ENCODE measurements around the gene RPL41.
A peak's percentile ranks its signal among the peaks of the same experiment; 100 is the strongest.

RPL41 gene

DNA sequence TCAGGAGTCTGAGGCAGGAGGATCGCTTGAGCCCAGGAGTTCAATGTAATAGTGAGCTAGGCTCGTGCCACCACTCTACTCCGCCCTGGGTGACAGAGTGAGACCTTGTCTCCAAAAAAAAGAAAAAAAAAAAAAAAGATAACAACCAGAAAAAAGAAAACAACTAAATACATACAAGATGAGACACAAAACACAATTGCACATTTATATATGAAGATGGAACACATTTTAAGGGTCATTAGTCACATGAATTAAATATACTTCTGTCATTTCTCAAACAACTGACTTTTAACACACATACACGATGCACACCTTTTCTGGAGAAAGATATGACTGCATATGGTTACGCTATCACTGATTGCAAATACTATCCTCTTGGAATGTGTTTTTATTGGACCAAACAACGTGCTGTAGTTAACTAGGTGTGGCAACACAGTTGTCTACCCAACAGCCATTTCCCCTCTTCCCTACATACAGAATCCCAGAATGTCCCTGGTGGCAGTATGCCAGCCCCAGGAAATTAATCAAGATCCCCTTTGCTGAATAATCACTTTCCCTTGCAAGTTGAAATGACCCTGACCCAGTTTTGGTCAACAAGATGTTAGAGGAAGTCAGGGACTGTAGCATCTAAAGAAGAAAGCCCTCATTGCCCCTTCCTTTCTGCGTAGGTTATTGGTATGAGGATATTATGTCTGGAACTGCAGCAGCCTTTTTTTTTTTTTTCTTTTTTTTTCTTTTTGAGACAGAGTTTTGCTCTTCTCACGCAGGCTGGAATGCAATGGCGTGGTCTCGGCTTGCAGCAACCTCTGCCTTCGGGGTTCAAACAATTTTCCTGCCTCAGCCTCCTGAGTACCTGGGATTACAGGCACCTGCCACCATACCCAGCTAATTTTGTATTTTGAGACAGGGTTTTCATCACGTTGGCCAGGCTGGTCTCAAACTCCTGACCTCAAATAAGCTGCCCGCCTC lies 30.3 kb downstream of the RPL41 start:
- Histone ChIP-seq H3K27me3 (ENCODE audit: insufficient read depth, poor library complexity, severe bottlenecking) (no peaks in the 10 kb centered on the region), H3K4me3 (replicated peaks; ENCODE audit: insufficient read depth, low read length) (no peak overlapping the region), H3K27ac (replicated peaks) (no peak overlapping the region)
- TF ChIP-seq, protein P1, sequence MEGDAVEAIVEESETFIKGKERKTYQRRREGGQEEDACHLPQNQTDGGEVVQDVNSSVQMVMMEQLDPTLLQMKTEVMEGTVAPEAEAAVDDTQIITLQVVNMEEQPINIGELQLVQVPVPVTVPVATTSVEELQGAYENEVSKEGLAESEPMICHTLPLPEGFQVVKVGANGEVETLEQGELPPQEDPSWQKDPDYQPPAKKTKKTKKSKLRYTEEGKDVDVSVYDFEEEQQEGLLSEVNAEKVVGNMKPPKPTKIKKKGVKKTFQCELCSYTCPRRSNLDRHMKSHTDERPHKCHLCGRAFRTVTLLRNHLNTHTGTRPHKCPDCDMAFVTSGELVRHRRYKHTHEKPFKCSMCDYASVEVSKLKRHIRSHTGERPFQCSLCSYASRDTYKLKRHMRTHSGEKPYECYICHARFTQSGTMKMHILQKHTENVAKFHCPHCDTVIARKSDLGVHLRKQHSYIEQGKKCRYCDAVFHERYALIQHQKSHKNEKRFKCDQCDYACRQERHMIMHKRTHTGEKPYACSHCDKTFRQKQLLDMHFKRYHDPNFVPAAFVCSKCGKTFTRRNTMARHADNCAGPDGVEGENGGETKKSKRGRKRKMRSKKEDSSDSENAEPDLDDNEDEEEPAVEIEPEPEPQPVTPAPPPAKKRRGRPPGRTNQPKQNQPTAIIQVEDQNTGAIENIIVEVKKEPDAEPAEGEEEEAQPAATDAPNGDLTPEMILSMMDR (IDR thresholded peaks at IDR 0.05; ENCODE audit: insufficient read depth, low read length), result no peak
- 0 out of 2 replicates have a peak, but pooled peaks have one; percentile 20 for TF ChIP-seq POLR2AphosphoS5 (IDR thresholded peaks at IDR 0.05; ENCODE audit: low read depth)
- no peak for TF ChIP-seq GABPA (IDR thresholded peaks at IDR 0.05; ENCODE audit: low read depth)
- no peak for DNase-seq (ENCODE audit: low read depth in 1 of 2, low spot score in 1 of 2)

DNA sequence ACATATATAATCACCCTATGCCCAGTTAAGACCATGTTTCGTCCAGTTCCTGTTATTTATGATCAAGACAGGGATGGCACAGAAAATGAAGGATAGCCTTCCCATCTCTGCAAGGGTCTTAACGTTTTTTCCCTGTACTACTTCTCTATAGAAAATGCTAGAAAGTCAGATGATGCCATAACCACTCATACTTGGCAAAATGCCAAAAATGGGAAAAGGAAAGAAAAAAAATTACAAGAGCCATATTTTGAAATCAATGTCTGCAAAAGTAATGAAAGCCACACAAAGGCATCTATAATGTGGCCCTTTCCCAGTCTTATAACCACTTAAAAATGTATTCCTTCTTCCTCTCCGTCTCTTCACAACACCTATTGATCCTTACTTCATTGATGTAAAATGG lies 34.1 kb downstream of the RPL41 start:
- TF ChIP-seq POLR2AphosphoS5 (IDR thresholded peaks at IDR 0.05; ENCODE audit: low read depth), result no peak; the same call in 1 of the 2 replicates
- peak; percentile 28; the same call in 1 of the 2 replicates for TF ChIP-seq SPI1 (IDR thresholded peaks at IDR 0.05; ENCODE audit: borderline replicate concordance, low read depth)
- DNase-seq (ENCODE audit: low read depth in 1 of 2, low spot score in 1 of 2), result no peak
- H3K27ac ChIP-seq (replicated peaks), result peak overlapping the region; percentile 6; the same call in 1 of the 2 replicates
- no peak overlapping the region for H3K4me3 ChIP-seq (replicated peaks; ENCODE audit: insufficient read depth, low read length)
- H3K27me3 ChIP-seq (ENCODE audit: insufficient read depth, poor library complexity, severe bottlenecking), result no peaks in the 10 kb centered on the region

DNA sequence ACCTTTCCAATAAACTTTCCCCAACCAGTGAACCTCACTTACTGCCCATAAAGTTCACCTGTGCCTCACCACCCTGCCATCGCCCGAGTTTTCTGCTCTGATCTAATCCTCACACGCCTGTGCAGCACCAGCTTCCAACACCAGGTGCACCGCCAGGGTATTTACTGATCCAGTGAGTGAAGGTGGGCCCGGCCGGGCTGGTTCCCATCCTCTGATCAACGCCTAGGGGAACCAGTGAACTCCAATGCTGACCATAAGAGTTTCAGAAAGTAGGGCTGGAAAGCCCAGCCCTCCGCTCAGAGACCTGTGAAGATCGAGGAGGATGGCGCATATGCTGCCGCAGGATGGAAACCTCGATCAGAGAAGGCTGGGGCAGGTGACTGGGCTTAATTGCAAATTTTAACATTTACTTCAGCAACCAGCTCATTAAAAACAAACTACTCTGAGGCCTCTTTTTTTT lies 35.3 kb downstream of the RPL41 start:
- H3K27ac ChIP-seq (replicated peaks), result peak overlapping the region; percentile 95
- TF ChIP-seq, protein P2, sequence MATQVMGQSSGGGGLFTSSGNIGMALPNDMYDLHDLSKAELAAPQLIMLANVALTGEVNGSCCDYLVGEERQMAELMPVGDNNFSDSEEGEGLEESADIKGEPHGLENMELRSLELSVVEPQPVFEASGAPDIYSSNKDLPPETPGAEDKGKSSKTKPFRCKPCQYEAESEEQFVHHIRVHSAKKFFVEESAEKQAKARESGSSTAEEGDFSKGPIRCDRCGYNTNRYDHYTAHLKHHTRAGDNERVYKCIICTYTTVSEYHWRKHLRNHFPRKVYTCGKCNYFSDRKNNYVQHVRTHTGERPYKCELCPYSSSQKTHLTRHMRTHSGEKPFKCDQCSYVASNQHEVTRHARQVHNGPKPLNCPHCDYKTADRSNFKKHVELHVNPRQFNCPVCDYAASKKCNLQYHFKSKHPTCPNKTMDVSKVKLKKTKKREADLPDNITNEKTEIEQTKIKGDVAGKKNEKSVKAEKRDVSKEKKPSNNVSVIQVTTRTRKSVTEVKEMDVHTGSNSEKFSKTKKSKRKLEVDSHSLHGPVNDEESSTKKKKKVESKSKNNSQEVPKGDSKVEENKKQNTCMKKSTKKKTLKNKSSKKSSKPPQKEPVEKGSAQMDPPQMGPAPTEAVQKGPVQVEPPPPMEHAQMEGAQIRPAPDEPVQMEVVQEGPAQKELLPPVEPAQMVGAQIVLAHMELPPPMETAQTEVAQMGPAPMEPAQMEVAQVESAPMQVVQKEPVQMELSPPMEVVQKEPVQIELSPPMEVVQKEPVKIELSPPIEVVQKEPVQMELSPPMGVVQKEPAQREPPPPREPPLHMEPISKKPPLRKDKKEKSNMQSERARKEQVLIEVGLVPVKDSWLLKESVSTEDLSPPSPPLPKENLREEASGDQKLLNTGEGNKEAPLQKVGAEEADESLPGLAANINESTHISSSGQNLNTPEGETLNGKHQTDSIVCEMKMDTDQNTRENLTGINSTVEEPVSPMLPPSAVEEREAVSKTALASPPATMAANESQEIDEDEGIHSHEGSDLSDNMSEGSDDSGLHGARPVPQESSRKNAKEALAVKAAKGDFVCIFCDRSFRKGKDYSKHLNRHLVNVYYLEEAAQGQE (IDR thresholded peaks at IDR 0.05; ENCODE audit: insufficient replicate concordance, low read depth), result no peak
- TF ChIP-seq GABPA (IDR thresholded peaks at IDR 0.05; ENCODE audit: low read depth) (no peak), POLR2AphosphoS5 (IDR thresholded peaks at IDR 0.05; ENCODE audit: low read depth) (no peak), SPI1 (IDR thresholded peaks at IDR 0.05; ENCODE audit: borderline replicate concordance, low read depth) (no peak)
- TF ChIP-seq, protein P1 (IDR thresholded peaks at IDR 0.05; ENCODE audit: insufficient read depth, low read length), result peak; percentile 21
- H3K4me3 ChIP-seq (replicated peaks; ENCODE audit: insufficient read depth, low read length), result peak overlapping the region; percentile 62
- no peaks in the 10 kb centered on the region for H3K27me3 ChIP-seq (ENCODE audit: insufficient read depth, poor library complexity, severe bottlenecking)
- peak in 1 of 2 experiments; percentile 68 for DNase-seq (ENCODE audit: low read depth in 1 of 2, low spot score in 1 of 2)

DNA sequence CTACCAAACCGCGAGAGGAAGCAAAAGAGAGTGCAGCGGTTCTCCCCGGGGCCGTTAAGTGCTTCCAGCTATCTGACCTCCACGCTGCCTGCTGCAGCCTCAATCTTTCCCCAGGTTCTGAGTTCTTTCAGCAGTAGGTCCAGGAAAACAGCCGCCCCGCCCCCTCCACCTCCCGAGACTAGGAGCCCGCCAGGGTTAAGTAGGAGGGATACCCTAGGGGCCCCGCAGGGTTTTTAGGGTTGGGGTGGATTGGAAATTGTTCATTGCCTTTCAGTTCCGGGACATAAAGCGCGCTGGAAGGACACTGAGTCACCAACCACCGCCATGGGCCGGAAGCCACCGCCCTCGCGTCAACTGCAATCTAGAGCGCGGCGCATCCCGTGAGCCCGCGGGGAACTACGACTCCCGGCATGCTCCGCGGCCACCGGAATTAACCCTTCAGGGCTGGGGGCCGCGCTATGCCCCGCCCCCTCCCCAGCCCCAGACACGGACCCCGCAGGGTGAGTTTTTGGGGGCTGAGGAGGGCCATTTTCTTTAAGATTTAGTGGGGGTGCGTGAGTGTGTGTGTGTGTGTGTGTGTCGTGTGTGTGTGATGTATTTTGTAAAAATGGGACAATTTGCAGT lies 35.8 kb downstream of the RPL41 start, which contains the start of gene MYL6B:
Gene MYL6B (plus strand): TSS at position 456 of the 624 bp plus-strand sequence. CDS start 1,332 bp downstream, outside the sequence.
- TF ChIP-seq, protein P2 (IDR thresholded peaks at IDR 0.05; ENCODE audit: insufficient replicate concordance, low read depth), result peak; percentile 59
- TF ChIP-seq GABPA (IDR thresholded peaks at IDR 0.05; ENCODE audit: low read depth), result peak; percentile 76
- TF ChIP-seq POLR2AphosphoS5 (IDR thresholded peaks at IDR 0.05; ENCODE audit: low read depth), result peak; percentile 88
- TF ChIP-seq SPI1 (IDR thresholded peaks at IDR 0.05; ENCODE audit: borderline replicate concordance, low read depth), result no peak
- TF ChIP-seq, protein P1 (IDR thresholded peaks at IDR 0.05; ENCODE audit: insufficient read depth, low read length), result no peak
- H3K4me3 ChIP-seq (replicated peaks; ENCODE audit: insufficient read depth, low read length), result peak within 1 kb of the TSS; percentile 62
- H3K27ac ChIP-seq (replicated peaks), result peak within 1 kb of the TSS; percentile 95
- DNase-seq (ENCODE audit: low read depth in 1 of 2, low spot score in 1 of 2), result peak; percentile 85 to 93
- no peaks in the 10 kb centered on the region for H3K27me3 ChIP-seq (ENCODE audit: insufficient read depth, poor library complexity, severe bottlenecking)
